OCI-LY3 (cell line): Measurements from ENCODE around the gene CA10.
A peak's percentile ranks its signal among the peaks of the same experiment; 100 is the strongest.

Experiments used
- H2AFZ ChIP-seq: fragments of 200-600, 300-600 bp; shearing (Covaris generic); 2 replicates; pipeline ENCODE4 v1.6.0; 2014; ENCODE audit warnings: antibody characterized with exemption, low read depth, low read length
- H3K27ac ChIP-seq: fragments of 200-600, 300-600 bp; sonication (generic); 2 replicates; pipeline ENCODE4 v1.5.1; 2014; ENCODE audit warnings: mild to moderate bottlenecking, low read length, moderate library complexity, mixed read lengths
- H3K27me3 ChIP-seq: fragments of 200-600, 300-600 bp; sonication (generic); 2 replicates; pipeline ENCODE4 v1.6.1; 2014; ENCODE audit warnings: low read depth, low read length, mixed read lengths
- H3K36me3 ChIP-seq: fragments of 200-600, 300-600 bp; sonication (generic); replicated peaks from 2 replicates; pipeline ENCODE3; 2014; ENCODE audit warnings: low read depth, low read length, mixed read lengths
- H3K4me1 ChIP-seq: fragments of 300-600, 200-600 bp; sonication (generic); 2 replicates; pipeline ENCODE4 v1.6.1; 2014; ENCODE audit warnings: low read length, mixed read lengths
- H3K4me2 ChIP-seq: fragments of 200-600, 300-600 bp; sonication (generic); 2 replicates; pipeline ENCODE4 v1.6.1; 2014; ENCODE audit warnings: low read length, mixed read lengths
- H3K4me3 ChIP-seq: fragments of 300-600, 200-600 bp; sonication (generic); 2 replicates; pipeline ENCODE4 v1.5.1; 2014; ENCODE audit warnings: antibody characterized with exemption, mild to moderate bottlenecking, low read length, moderate library complexity
- H3K79me2 ChIP-seq: fragments of 300-600, 200-600 bp; shearing (Covaris generic); 2 replicates; pipeline ENCODE4 v1.6.1; 2014; ENCODE audit warnings: mild to moderate bottlenecking, low read length, mixed read lengths
- H3K9ac ChIP-seq: fragments of 300-600, 200-600 bp; shearing (Covaris generic); 2 replicates; pipeline ENCODE4 v1.6.0; 2014; ENCODE audit warnings: mild to moderate bottlenecking, low read length, moderate library complexity
- H3K9me3 ChIP-seq: fragments of 200-600, 300-600 bp; shearing (Covaris generic); 2 replicates; pipeline ENCODE4 v1.6.1; 2014; ENCODE audit warnings: low read length, mixed read lengths; ENCODE audit not compliant: insufficient read depth
- H4K20me1 ChIP-seq: fragments of 200-600, 300-600 bp; sonication (generic); 2 replicates; pipeline ENCODE4 v1.6.1; 2016; ENCODE audit warnings: low read length, mixed read lengths; ENCODE audit not compliant: insufficient read depth
- CTCF ChIP-seq: fragments of 200-600, 300-600 bp; sonication (generic); IDR thresholded peaks from 2 replicates; pipeline ENCODE4 v1.5.1; 2014; ENCODE audit warnings: antibody characterized with exemption, low read length, low read depth
- EZH2phosphoT487 ChIP-seq: fragments of 200-600 bp; shearing (Covaris generic); IDR thresholded peaks from 2 replicates; pipeline ENCODE4 v1.6.1; 2018; ENCODE audit warnings: antibody characterized with exemption, mixed run types, low read depth

The CA10 gene

GRCh38 chr17:51763058-51763457 is 395.5 kb downstream of the CA10 start:
- H3K4me2 ChIP-seq = no peak overlapping the region
- no peaks in the 10 kb centered on the region for H4K20me1 ChIP-seq
- H3K27ac ChIP-seq = no peak overlapping the region
- H3K4me1 ChIP-seq = no peaks in the 10 kb centered on the region
- no peak overlapping the region for H3K4me3 ChIP-seq
- H2AFZ ChIP-seq = no peak overlapping the region
- H3K9ac ChIP-seq = no peak overlapping the region
- H3K27me3 ChIP-seq = peaks cover 9% of the 10 kb centered on the region; the same call in 1 of the 2 replicates
- TF ChIP-seq CTCF (no peak), EZH2phosphoT487 (no peak)
- H3K79me2 ChIP-seq = no peaks in the 10 kb centered on the region
- no peaks in the 10 kb centered on the region for H3K36me3 ChIP-seq
- H3K9me3 ChIP-seq = no peaks in the 10 kb centered on the region

GRCh38 chr17:51761105-51761504 is 397.4 kb downstream of the CA10 start:
- H3K9ac ChIP-seq = no peak overlapping the region
- H3K27ac ChIP-seq = no peak overlapping the region
- no peaks in the 10 kb centered on the region for H3K9me3 ChIP-seq
- no peaks in the 10 kb centered on the region for H4K20me1 ChIP-seq
- TF ChIP-seq EZH2phosphoT487 (no peak), CTCF (no peak)
- H3K4me1 ChIP-seq = no peaks in the 10 kb centered on the region
- no peak overlapping the region for H3K4me2 ChIP-seq
- H3K79me2 ChIP-seq = no peaks in the 10 kb centered on the region
- H2AFZ ChIP-seq = no peak overlapping the region
- no peaks in the 10 kb centered on the region for H3K36me3 ChIP-seq
- no peak overlapping the region for H3K4me3 ChIP-seq
- peaks cover 5% of the 10 kb centered on the region; the same call in 1 of the 2 replicates for H3K27me3 ChIP-seq

GRCh38 chr17:51759260-51759659 is 399.3 kb downstream of the CA10 start:
- H3K36me3 ChIP-seq = no peaks in the 10 kb centered on the region
- no peak overlapping the region for H3K9ac ChIP-seq
- H2AFZ ChIP-seq = no peak overlapping the region
- H4K20me1 ChIP-seq = no peaks in the 10 kb centered on the region
- H3K4me1 ChIP-seq = no peaks in the 10 kb centered on the region
- H3K27me3 ChIP-seq = peaks cover 5% of the 10 kb centered on the region; the same call in 1 of the 2 replicates
- no peaks in the 10 kb centered on the region for H3K79me2 ChIP-seq
- H3K4me3 ChIP-seq = no peak overlapping the region
- H3K9me3 ChIP-seq = no peaks in the 10 kb centered on the region
- no peak overlapping the region for H3K27ac ChIP-seq
- TF ChIP-seq EZH2phosphoT487 = no peak
- TF ChIP-seq CTCF = no peak
- H3K4me2 ChIP-seq = no peak overlapping the region

GRCh38 chr17:51751072-51751471 is 407.4 kb downstream of the CA10 start:
- Histone ChIP-seq H3K4me3 (no peak overlapping the region; the same call in 1 of the 2 replicates), H3K9ac (no peak overlapping the region), H4K20me1 (no peaks in the 10 kb centered on the region), H3K79me2 (no peaks in the 10 kb centered on the region), H2AFZ (no peak overlapping the region), H3K27me3 (no peaks in the 10 kb centered on the region), H3K4me2 (peak overlapping the region; percentile 50), H3K4me1 (peaks cover 43% of the 10 kb centered on the region), H3K27ac (peak overlapping the region; percentile 22), H3K9me3 (no peaks in the 10 kb centered on the region), H3K36me3 (peaks cover 4% of the 10 kb centered on the region)
- TF ChIP-seq EZH2phosphoT487 = no peak
- TF ChIP-seq CTCF = no peak
